ENCODE results near the gene ARF4. TPM values are rescaled to one million over a fixed set of nuclear protein-coding genes. Genes with fewer than 3 reads are reported as not detected.
A peak's percentile ranks its signal among the peaks of the same experiment; 100 is the strongest.

The ARF4 gene
- total RNA-seq, 1 experiment from 2014 or later: 180 TPM

DNA sequence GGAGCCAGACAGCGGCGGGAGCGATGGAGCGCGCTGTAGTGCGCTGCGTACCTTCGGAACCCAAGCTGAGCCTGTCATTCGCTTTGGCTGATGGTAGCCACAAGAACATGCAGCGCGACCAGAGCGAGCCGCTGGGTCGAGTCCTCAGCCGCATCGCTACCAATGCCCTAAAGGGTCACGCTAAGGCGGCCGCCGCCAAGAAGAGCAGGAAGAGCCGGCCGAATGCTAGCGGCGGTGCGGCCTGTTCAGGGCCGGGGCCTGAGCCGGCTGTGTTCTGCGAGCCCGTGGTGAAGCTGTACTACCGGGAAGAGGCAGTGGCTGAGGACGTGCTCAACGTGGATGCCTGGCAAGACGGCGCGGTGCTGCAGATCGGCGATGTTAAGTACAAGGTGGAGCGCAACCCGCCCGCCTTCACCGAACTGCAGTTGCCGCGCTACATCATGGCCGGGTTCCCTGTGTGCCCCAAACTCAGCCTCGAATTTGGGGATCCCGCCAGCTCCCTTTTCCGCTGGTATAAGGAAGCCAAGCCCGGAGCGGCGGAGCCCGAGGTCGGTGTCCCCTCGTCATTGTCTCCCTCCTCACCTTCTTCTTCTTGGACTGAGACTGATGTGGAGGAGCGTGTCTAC is 40.6 kb downstream of the ARF4 start:
- H3K9me3 ChIP-seq (replicated peaks): no peaks in the 10 kb centered on the region
- H3K4me3 ChIP-seq: peak overlapping the region; percentile 97
- no peaks in the 10 kb centered on the region for H3K27me3 ChIP-seq
- H3K36me3 ChIP-seq: peaks cover 12% of the 10 kb centered on the region; the same call in 1 of the 2 replicates
- peak overlapping the region; percentile 96 for H3K27ac ChIP-seq
- no peaks in the 10 kb centered on the region for H3K4me1 ChIP-seq
- peak; percentile 18 to 30 for DNase-seq

GRCh38 chr3:57555738-57556458 is 41.2 kb downstream of the ARF4 start, which contains the start of gene PDE12:
TSS of gene PDE12 (plus strand) at chr3:57556274. CDS start at chr3:57556380, 106 bp downstream.
- H3K9me3 ChIP-seq (replicated peaks): no peaks in the 10 kb centered on the region
- no peaks in the 10 kb centered on the region for H3K4me1 ChIP-seq
- peak; percentile 84 to 87 for DNase-seq
- H3K27me3 ChIP-seq: no peaks in the 10 kb centered on the region
- peaks cover 12% of the 10 kb centered on the region; the same call in 1 of the 2 replicates for H3K36me3 ChIP-seq
- peak within 1 kb of the TSS; percentile 97 for H3K4me3 ChIP-seq
- H3K27ac ChIP-seq: peak within 1 kb of the TSS; percentile 96

GRCh38 chr3:57555306-57555705 is 41.8 kb downstream of the ARF4 start:
- Histone ChIP-seq H3K4me3 (peak overlapping the region; percentile 97), H3K4me1 (no peaks in the 10 kb centered on the region), H3K27me3 (no peaks in the 10 kb centered on the region), H3K9me3 (replicated peaks) (no peaks in the 10 kb centered on the region), H3K27ac (peak overlapping the region; percentile 96), H3K36me3 (peaks cover 8% of the 10 kb centered on the region; the same call in 1 of the 2 replicates)
- DNase-seq: no peak

GRCh38 chr3:57546616-57547015 is 50.5 kb downstream of the ARF4 start:
- no peaks in the 10 kb centered on the region for H3K36me3 ChIP-seq
- H3K9me3 ChIP-seq (replicated peaks): no peaks in the 10 kb centered on the region
- no peak overlapping the region for H3K4me3 ChIP-seq
- no peak overlapping the region for H3K27ac ChIP-seq
- H3K27me3 ChIP-seq: no peaks in the 10 kb centered on the region
- peaks cover 4% of the 10 kb centered on the region; the same call in 1 of the 2 replicates for H3K4me1 ChIP-seq
- no peak for DNase-seq

DNA sequence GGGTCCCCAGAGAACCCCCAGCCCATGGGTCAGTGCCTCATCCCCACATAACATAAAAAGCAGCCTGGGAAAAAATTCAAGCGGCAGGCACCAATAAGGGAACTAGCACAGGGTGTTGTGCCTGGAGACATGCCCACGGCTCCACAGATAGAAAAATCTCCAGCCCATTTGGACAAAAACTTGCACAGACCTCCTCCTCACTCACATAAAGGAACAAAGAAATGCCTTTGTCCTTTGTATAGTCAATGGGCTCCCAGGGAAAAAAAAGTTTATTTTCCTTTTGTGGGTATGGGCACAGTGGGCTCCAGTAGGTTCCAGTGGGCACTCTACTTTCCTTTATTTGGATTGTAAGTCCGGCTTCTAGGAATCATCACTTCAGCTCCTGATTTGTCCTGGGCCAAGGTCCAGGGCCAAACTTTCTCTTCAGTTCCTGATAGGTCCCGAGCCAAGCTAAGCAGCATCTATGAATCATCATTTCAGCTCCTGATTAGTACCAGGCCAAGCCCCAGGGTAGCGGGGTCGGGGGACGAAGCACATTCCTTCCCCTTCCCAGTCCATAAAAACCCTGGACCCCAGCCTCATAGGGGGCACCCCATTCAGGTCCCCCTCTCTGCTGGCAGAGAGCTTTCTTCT is 51.4 kb downstream of the ARF4 start:
- no peaks in the 10 kb centered on the region for H3K9me3 ChIP-seq (replicated peaks)
- no peaks in the 10 kb centered on the region for H3K36me3 ChIP-seq
- no peaks in the 10 kb centered on the region for H3K27me3 ChIP-seq
- DNase-seq: no peak
- no peak overlapping the region for H3K27ac ChIP-seq
- peaks cover 4% of the 10 kb centered on the region; the same call in 1 of the 2 replicates for H3K4me1 ChIP-seq
- no peak overlapping the region for H3K4me3 ChIP-seq

GRCh38 chr3:57544181-57545125 is 52.7 kb downstream of the ARF4 start, which contains the start of gene DNAH12:
TSS of gene DNAH12 (minus strand) at chr3:57544344. CDS start at chr3:57542870, 1,474 bp downstream.
- peak; percentile 50 to 59 for DNase-seq
- H3K4me1 ChIP-seq: peaks cover 4% of the 10 kb centered on the region; the same call in 1 of the 2 replicates
- no peaks in the 10 kb centered on the region for H3K27me3 ChIP-seq
- peak within 1 kb of the TSS; percentile 19; the same call in 1 of the 2 replicates for H3K4me3 ChIP-seq
- no peaks in the 10 kb centered on the region for H3K9me3 ChIP-seq (replicated peaks)
- no peak within 1 kb of the TSS for H3K27ac ChIP-seq
- H3K36me3 ChIP-seq: no peaks in the 10 kb centered on the region

- Histone ChIP-seq H3K9me3 (replicated peaks) (no peaks in the 10 kb centered on the region), H3K4me1 (no peaks in the 10 kb centered on the region), H3K27ac (no peak overlapping the region), H3K36me3 (no peaks in the 10 kb centered on the region), H3K27me3 (no peaks in the 10 kb centered on the region), H3K4me3 (no peak overlapping the region)
- DNase-seq: no peak
Observed at GRCh38 chr3:57538465-57538864, 58.7 kb downstream of the ARF4 start.

DNA sequence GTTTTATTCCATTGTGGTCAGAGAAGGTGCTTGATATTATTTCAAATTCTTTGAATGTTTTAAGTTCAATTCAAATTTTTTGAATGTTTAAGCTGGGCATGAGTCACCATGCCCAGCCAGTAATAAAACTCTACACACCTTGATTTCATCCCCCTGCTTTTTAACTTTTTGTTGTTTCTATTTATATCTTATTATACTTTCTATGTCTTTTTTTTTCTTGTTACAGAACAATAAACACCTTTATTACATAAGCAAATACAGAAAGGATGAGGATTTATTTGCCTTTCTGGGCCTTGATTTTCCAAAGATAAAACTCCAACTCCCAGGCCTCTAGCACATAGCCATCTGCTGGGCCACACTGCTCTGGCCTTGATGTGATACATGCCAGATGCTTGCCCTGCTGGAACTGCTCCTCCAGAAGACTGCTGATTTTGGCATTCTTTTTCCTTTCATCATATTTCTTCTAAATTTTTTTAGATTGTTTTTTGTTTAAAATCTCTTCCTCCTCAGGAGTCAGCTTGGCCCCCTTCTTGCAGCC is 67.0 kb downstream of the ARF4 start:
- Histone ChIP-seq H3K36me3 (no peaks in the 10 kb centered on the region), H3K27me3 (no peaks in the 10 kb centered on the region), H3K4me3 (no peak overlapping the region), H3K27ac (no peak overlapping the region), H3K4me1 (no peaks in the 10 kb centered on the region), H3K9me3 (replicated peaks) (no peaks in the 10 kb centered on the region)
- DNase-seq: no peak

Other genes starting within 250 kb of the ARF4 start
- gene DNAH12, start 53.0 kb downstream of the ARF4 start, total RNA-seq (2014; rRNA removed; shearing (Covaris generic)): 1.3 and 1.4 TPM in 2 replicates
- gene PDE12, start 41.1 kb downstream of the ARF4 start, total RNA-seq (2014; rRNA removed; shearing (Covaris generic)): 14.4 and 16.2 TPM in 2 replicates
- gene DENND6A, start 95.7 kb upstream of the ARF4 start, total RNA-seq (2014; rRNA removed; shearing (Covaris generic)): 18.1 and 19.8 TPM in 2 replicates
- gene SLMAP, start 159.0 kb upstream of the ARF4 start, total RNA-seq (2014; rRNA removed; shearing (Covaris generic)): 27.1 and 27.8 TPM in 2 replicates

All from SJCRH30 (cell line).